Progenitor cell of endocrine pancreas (in vitro differentiated cells): ENCODE data around the gene BTBD9. TPM values are rescaled to one million over a fixed set of nuclear protein-coding genes. Genes with fewer than 3 reads are reported as not detected.

ENCODE experiments used
- DNase-seq: peaks from one replicate; pipeline ENCODE4 v3.0.0; 2021; ENCODE audit warnings: low spot score; ENCODE audit not compliant: unreplicated experiment
- H3K27ac Mint-ChIP-seq: 2 replicates; pipeline ENCODE4 v1.8.0; 2021; ENCODE audit warnings: mild to moderate bottlenecking, moderate library complexity, mixed read lengths
- H3K27me3 Mint-ChIP-seq: 2 replicates; pipeline ENCODE4 v1.8.0; 2021; ENCODE audit warnings: mixed read lengths
- H3K36me3 Mint-ChIP-seq: 2 replicates; pipeline ENCODE4 v1.8.0; 2022; ENCODE audit warnings: mixed read lengths; ENCODE audit not compliant: insufficient read depth
- H3K4me1 Mint-ChIP-seq: 2 replicates; pipeline ENCODE4 v1.8.0; 2021; ENCODE audit warnings: low read depth, mixed read lengths
- H3K4me3 Mint-ChIP-seq: 2 replicates; pipeline ENCODE4 v1.8.0; 2021; ENCODE audit warnings: low read depth, mild to moderate bottlenecking, moderate library complexity, mixed read lengths
- H3K9me3 Mint-ChIP-seq: 2 replicates; pipeline ENCODE4 v1.8.0; 2021; ENCODE audit warnings: low read depth, mixed read lengths
- CTCF ChIP-seq: fragments of 200-600 bp; sonication (generic); IDR thresholded peaks from one replicate; pipeline ENCODE4 v1.5.0; 2021; ENCODE audit warnings: antibody characterized with exemption, mild to moderate bottlenecking; ENCODE audit not compliant: unreplicated experiment
- total RNA-seq: library from RNA; stranded (reverse); gene quantifications from 2 replicates; pipeline ENCODE4 v1.2.1, GENCODE V29; 2021

BTBD9 gene
- total RNA-seq, 1 donor from 2014 or later: 25.9 TPM

GRCh38 chr6:38141085-38141484, 498.6 kb downstream of the BTBD9 start:
- H3K4me1 Mint-ChIP-seq: peaks cover 10% of the 10 kb centered on the region
- H3K36me3 Mint-ChIP-seq: peaks cover 10% of the 10 kb centered on the region
- no peaks in the 10 kb centered on the region for H3K27me3 Mint-ChIP-seq
- TF ChIP-seq CTCF: no peak
- no peak overlapping the region for H3K27ac Mint-ChIP-seq
- no peak for DNase-seq
- H3K9me3 Mint-ChIP-seq: no peaks in the 10 kb centered on the region
- no peak overlapping the region for H3K4me3 Mint-ChIP-seq

- no peak overlapping the region for H3K27ac Mint-ChIP-seq
- TF ChIP-seq CTCF: no peak
- H3K9me3 Mint-ChIP-seq: no peaks in the 10 kb centered on the region
- H3K4me3 Mint-ChIP-seq: no peak overlapping the region
- DNase-seq: no peak
- H3K27me3 Mint-ChIP-seq: no peaks in the 10 kb centered on the region
- H3K4me1 Mint-ChIP-seq: peaks cover 19% of the 10 kb centered on the region
- H3K36me3 Mint-ChIP-seq: peaks cover 15% of the 10 kb centered on the region
These were observed 501.4 kb downstream of the BTBD9 start for GRCh38 chr6:38138374-38138773.

- peaks cover 21% of the 10 kb centered on the region for H3K4me1 Mint-ChIP-seq
- H3K36me3 Mint-ChIP-seq: peaks cover 15% of the 10 kb centered on the region
- no peak for TF ChIP-seq CTCF
- H3K27ac Mint-ChIP-seq: peak overlapping the region; percentile 62
- no peak overlapping the region for H3K4me3 Mint-ChIP-seq
- H3K27me3 Mint-ChIP-seq: no peaks in the 10 kb centered on the region
- H3K9me3 Mint-ChIP-seq: no peaks in the 10 kb centered on the region
- DNase-seq: no peak
These were observed 502.0 kb downstream of the BTBD9 start for GRCh38 chr6:38137608-38138265.

- H3K27me3 Mint-ChIP-seq: no peaks in the 10 kb centered on the region
- no peak for TF ChIP-seq CTCF
- peak overlapping the region; percentile 62 for H3K27ac Mint-ChIP-seq
- peaks cover 21% of the 10 kb centered on the region for H3K4me1 Mint-ChIP-seq
- H3K4me3 Mint-ChIP-seq: no peak overlapping the region
- H3K36me3 Mint-ChIP-seq: peaks cover 15% of the 10 kb centered on the region
- no peak for DNase-seq
- no peaks in the 10 kb centered on the region for H3K9me3 Mint-ChIP-seq
These were observed 503.2 kb downstream of the BTBD9 start for GRCh38 chr6:38136547-38136946.

GRCh38 chr6:38134704-38135088, 505.0 kb downstream of the BTBD9 start:
- no peak for DNase-seq
- Mint-ChIP-seq H3K27ac (peak overlapping the region; percentile 14), H3K9me3 (peaks cover 11% of the 10 kb centered on the region), H3K4me3 (no peak overlapping the region), H3K4me1 (peaks cover 21% of the 10 kb centered on the region), H3K36me3 (peaks cover 20% of the 10 kb centered on the region), H3K27me3 (no peaks in the 10 kb centered on the region)
- TF ChIP-seq CTCF: no peak
